Stimulated activated CD4-positive, alpha-beta T cell treated with anti-CD3 and anti-CD28 coated beads, Interleukin-2, amount 100 ng/mL, for 48 hours (primary cell): ENCODE measurements around the gene MYEOV.

Experiments
- DNase-seq, 2 donors: peaks; one replicate each; pipeline ENCODE4 v3.0.0-alpha.2; 2020

MYEOV gene

GRCh38 chr11:69319255-69320106, 25.5 kb downstream of the MYEOV start:
- DNase-seq, result no peak

DNA sequence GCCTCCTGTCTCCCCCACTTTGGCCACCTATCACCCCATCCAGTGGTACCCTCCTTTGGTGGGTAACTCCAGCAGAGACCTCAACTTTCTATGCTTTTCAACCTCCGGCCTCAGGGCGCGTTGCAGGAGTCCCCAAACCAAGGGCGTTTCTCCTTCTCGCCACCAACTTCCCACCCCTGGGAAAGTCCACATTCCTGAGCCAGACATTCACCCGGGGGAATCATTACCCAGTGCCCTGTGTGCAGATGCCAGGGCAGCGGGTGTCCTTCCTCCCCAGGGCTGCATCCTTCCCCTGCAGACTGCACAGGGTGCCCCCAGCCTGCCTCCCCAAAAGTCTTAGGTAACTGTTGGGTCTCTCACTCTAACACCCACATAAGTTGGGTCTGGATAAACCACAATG, 26.4 kb downstream of the MYEOV start:
- DNase-seq, result no peak

- no peak for DNase-seq
Observed at GRCh38 chr11:69320756-69321741, 27.1 kb downstream of the MYEOV start.

DNA sequence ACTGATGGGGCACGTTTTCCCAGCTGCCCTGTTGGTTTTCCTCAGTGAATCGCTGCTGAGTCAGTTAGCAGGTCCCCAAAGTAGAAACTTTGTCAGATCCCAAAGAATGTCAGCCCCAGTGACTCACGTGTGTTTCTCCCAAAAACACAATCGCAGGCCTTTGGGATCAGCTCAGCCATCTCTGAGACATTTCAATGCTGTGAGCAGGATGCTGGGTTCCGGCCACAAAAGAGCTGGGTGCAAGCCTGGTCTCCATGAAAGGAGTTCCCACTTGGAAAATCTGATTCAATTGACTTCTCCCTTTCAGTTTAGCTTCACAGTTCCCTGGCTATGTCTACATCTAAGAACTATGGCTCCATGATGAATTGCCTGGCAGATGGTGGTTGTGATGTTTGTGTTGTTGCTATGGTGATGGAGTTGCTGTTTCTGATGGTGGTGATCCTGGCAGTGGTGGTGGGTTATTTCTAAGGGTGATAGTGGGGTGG, 28.0 kb downstream of the MYEOV start:
- no peak for DNase-seq

DNA sequence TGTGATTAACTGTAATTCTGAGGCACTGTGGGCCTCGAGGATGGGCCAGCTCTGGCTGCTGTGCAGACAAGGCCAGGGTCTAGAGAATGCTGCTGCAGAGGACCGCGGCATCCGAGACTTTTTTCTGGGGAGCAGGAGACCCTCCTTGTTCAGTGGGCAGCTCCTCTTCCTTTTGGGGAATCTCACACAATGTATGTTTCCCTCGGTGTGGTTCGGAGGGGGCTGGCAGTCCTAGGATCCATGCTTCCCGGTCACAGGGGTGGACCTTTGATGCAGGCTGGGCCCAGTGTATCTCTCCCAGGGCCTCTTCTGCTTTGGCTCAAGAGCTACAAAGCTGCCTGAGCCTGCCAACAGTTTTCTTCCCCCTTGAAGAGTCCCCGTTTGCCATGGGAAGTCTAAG, 31.5 kb downstream of the MYEOV start:
- no peak for DNase-seq

DNA sequence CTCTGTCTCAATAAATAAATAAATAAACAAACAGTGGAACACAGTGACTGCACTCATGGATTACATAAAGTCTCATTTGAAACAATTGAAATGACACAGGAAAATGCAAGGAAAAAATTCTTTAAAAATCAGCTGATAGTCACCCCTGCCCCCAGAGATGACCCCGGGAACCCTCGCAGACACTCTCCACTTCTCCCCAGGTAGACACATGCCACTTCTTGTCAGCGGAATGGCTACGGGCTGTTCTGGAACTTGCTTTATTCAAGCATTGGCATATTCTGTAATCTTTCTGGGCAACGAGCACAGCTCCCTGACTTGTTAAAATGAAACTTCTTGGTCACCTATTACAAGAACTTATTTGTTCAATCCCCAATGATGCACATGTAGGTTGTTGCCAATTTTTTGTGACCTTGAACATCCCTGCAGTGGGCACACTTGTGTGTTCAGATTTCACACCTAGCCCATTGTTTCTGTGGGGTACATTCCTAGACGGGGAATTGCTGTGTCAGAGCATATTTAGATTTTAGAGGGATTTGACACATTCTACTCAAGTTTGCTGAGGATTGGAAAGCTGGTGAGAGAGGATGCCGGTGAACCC, 32.8 kb downstream of the MYEOV start:
- DNase-seq, result no peak

GRCh38 chr11:69327741-69328191, 33.8 kb downstream of the MYEOV start:
- DNase-seq, result no peak

- DNase-seq, result no peak
Observed at GRCh38 chr11:69328231-69328630, 34.3 kb downstream of the MYEOV start.

GRCh38 chr11:69329581-69329980, 35.6 kb downstream of the MYEOV start:
- no peak for DNase-seq

- no peak for DNase-seq
Observed at GRCh38 chr11:69330330-69330729, 36.4 kb downstream of the MYEOV start.

DNA sequence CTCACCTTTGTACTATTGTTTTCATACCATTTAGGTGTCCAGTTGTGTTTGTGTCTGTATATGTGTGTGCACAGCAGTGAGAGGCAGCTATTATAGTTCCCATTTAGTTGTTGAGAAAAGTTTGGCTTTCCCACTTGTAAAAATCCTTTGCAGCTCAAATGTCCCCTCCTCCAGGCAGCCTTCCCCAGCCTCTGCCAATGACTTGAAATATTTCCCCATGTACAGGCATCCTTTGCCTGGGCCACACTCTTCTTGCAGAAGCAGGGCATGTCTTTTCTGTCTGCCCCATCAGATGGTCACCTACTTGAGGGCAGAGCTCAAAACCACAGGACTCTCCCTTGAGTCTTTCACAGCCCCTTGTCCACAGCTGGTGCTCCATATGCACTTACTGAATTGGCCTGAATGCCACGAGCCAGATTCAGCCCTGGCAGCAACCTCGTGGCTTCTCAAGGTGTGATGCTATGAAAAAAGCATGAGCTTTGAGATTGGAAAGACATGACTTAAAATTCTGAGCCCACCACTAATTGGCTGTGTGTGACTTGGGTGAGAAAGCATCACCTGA, 39.3 kb downstream of the MYEOV start:
- DNase-seq, result no peak

DNA sequence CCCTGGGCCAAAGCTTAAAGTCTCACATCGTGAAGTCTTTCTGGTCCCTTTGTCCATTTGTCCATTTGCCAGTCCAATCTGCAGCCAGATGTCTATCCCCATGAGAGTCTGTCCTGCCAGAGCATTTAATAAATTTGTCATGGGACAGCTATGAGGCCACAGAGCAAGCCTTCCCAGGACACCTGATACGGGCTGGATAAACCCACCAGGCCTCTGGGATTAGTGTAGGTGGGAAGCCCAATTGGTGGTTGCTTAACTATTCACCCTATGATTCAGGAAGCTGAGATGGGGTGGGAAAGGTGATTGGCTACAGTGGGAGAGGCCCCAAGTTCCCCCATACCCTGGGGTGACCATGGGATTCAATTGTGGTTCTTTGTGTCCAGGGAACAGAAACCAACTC, 39.9 kb downstream of the MYEOV start:
- no peak for DNase-seq

DNA sequence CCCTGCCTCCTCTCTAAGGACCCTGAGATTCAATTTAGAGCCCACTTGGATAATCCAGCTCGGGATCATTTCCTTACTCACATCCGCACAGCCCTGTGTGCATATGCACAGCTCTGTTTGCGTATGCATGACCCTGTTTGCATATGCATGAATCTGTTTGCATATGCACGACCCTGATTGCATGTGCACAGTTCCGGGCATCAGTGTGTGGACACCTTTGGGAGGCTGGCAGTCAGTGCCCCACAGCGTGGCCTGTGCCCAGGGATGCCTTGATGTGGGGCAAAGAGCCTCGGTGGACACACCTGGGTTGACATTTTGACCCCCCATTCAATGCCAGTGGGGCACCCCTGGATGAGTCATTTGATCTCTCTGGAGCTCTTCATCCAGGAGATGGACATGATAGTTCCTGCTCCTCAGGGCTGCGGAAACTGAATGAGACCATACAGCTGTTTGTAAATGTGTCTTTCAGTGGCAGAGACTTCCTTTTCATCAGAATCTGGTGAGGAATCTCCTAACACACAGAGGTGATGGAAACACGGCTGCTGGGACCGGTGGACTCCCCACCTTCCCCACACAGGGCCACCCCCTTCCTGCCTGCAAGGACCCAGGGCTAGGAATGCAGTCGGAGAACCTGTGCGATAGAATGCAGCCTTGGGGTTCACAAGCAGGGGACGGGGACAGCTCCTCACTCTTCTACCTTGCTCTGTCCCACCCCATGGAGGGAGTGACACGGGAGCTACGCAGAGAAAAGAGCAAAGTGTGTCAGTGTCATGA, 41.2 kb downstream of the MYEOV start:
- no peak for DNase-seq

DNA sequence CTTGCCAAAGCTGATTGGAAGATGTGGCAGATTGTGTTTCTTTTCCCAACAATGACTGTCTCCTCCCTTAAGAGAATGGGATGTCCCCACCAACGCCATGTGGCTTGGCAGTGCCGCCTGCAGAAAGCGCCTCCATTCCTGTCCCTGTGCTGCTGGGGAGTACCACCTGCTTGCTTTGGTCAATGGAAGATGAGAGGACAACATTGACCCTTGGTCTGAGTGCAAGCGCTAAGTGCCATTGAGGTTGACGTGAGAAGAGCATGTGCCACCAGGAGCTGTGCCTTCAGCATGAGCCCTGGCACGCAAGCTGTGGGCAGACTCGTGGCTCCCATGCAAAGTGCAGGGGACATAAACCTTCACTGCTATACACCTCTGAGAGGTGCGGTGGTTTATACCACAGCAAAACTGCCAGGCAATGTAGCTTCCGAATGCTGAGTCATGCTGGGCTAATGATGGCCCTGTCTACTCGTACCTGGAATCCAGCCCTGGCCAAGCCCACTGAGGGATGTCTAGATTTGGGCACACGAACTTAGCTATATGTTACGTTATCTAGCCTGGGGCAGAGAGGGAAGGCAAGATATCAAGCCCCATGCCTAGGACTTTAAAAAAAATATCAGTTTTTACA, 41.9 kb downstream of the MYEOV start:
- DNase-seq, result no peak

GRCh38 chr11:69337211-69337721, 43.3 kb downstream of the MYEOV start:
- DNase-seq, result peak; percentile 10 to 13

DNA sequence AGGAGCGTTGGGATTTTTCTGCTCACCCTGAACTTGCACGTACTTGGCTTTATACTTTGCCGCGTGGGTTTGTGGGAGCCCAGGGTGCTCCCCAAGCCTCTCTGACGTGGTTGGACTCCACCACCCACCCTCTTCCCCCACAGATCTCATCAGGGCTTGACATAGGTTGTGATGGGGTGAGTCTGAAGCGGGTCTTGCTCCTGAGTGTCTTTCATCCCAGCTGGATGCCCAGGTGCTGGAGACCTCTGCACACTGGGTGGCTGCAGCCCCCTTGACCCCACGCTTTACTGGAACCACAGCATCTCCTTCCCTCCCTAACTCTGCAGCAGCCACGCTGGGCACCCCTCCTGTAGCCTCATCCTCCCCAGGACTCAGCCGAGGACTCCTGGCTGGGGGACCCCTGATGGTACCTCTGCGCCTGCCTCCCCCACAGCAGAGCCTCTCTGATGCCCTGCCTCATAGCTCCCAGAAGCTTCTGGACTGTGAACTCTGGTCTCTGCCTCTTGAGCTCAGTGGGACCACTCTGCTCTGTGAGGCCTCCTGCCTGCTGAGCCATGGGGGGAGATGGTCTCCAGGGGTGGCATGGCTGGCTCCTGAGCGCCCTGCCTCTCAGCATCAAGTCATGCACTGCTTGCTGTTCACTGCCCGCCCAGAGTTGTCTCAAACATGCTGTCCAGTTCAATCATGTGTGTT, 45.2 kb downstream of the MYEOV start:
- no peak for DNase-seq

DNA sequence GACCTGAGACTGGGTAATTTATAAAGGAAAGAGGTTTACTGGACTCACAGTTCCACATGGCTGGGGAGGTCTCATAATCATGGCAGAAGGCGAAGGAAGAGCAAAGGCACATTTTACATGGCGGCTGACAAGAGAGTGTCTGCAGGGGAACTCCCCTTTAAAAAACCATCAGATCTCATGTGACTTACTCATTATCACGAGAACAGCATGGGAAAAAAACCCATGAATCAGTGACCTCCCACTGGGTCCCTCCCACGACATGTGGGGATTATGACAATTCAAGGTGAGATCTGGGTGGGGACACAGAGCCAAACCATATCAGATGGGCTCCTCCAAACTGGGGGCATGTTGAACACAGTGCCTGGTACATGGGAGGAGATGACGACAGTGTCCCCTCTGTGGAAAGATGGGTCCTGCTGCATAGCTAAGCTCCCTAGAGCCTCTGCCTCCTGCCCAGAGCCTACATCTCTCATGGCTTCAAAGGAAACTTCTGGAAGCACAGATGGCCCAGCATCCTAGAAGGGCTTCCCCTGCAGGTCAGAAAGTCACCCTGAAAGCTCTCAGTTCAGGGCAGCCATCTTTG, 46.1 kb downstream of the MYEOV start:
- no peak for DNase-seq

GRCh38 chr11:69342588-69343330, 48.8 kb downstream of the MYEOV start:
- DNase-seq, result no peak
